ENCODE measurements around the gene GLB1L. TPM values are rescaled to one million over a fixed set of nuclear protein-coding genes. Genes with fewer than 3 reads are reported as not detected.

Gene GLB1L
- total and polyA plus RNA-seq, 2 of the 8 experiments (the other 6 are each of a cell fraction or from before 2014, with no cell fraction given): 3.7 to 4.0 TPM

- Histone ChIP-seq H2BK12ac (ENCODE audit: low read depth, low read length) (0 out of 2 replicates have a peak overlapping the region, but pooled peaks have one; percentile 39), H2AFZ (ENCODE audit: low read length) (no peak overlapping the region), H3K4me2 (ENCODE audit: insufficient read depth in 1 of 2, low read depth in 2 of 2, low read length in 2 of 2) (0 out of 4 replicates have a peak overlapping the region, but pooled peaks of 1 of the 2 experiments have one; percentile 19), H2AK5ac (ENCODE audit: low read depth, low read length) (no peak overlapping the region), H3K4me1 (replicated peaks in 1 of 4; ENCODE audit: control insufficient read depth in 3 of 4, insufficient read depth in 4 of 4, low read length in 3 of 4) (peaks cover 0 to 10% (median 6%) of the 10 kb centered on the region in 4 experiments; a peak in 6 of 7 replicates), H2BK20ac (ENCODE audit: low read length) (no peak overlapping the region), H3K79me1 (ENCODE audit: low read depth, low read length) (no peaks in the 10 kb centered on the region; the same call in 1 of the 2 replicates), H3K23me2 (ENCODE audit: low read depth, low read length) (no peaks in the 10 kb centered on the region), H3K23ac (ENCODE audit: insufficient read length) (no peak overlapping the region), H4K5ac (ENCODE audit: insufficient read length, low read depth, low read length) (no peak overlapping the region), H3K79me2 (ENCODE audit: control insufficient read depth in 1 of 2, insufficient read depth in 2 of 2, low read length in 2 of 2) (no peaks in the 10 kb centered on the region), H2BK5ac (ENCODE audit: low read depth, low read length) (peak overlapping the region; percentile 66; the same call in 1 of the 2 replicates), H4K91ac (replicated peaks; ENCODE audit: insufficient read length, low read length) (no peak overlapping the region), H3K9me3 (ENCODE audit: insufficient read depth in 2 of 2, low read depth in 1 of 2, low read length in 1 of 2) (no peaks in the 10 kb centered on the region), H3K9ac (replicated peaks in 1 of 4; ENCODE audit: extremely low read depth in 1 of 4, low read depth in 3 of 4, low read length in 3 of 4) (no peak overlapping the region), H3K56ac (replicated peaks; ENCODE audit: insufficient read length, low read depth, low read length) (no peak overlapping the region), H2BK120ac (replicated peaks; ENCODE audit: low read depth, low read length) (no peak overlapping the region), H3K36me3 (ENCODE audit: control insufficient read depth in 2 of 4, insufficient read depth in 4 of 4, low read length in 3 of 4) (peaks cover 0 to 4% (median under 1%) of the 10 kb centered on the region in 4 experiments; a peak in 3 of 8 replicates), H4K8ac (ENCODE audit: extremely low read depth, insufficient read depth, low read length) (no peak overlapping the region), H3K27ac (ENCODE audit: low read depth, low read length) (no peak overlapping the region), H3K18ac (ENCODE audit: extremely low read depth, low read length) (no peak overlapping the region; the same call in 1 of the 2 replicates), H3K4ac (replicated peaks; ENCODE audit: insufficient read length, low read depth, low read length) (no peak overlapping the region), H2BK15ac (ENCODE audit: low read length) (no peak overlapping the region), H3K14ac (ENCODE audit: insufficient read length) (no peak overlapping the region), H3K4me3 (ENCODE audit: extremely low read depth in 1 of 4, insufficient read depth in 2 of 4, low read depth in 3 of 4, low read length in 4 of 4) (no peak overlapping the region; a peak in 2 of 8 replicates), H3K27me3 (replicated peaks in 1 of 4; ENCODE audit: control insufficient read depth in 3 of 4, extremely low read depth in 1 of 4, insufficient read depth in 3 of 4, low read length in 3 of 4) (no peaks in the 10 kb centered on the region), H4K20me1 (replicated peaks in 1 of 2; ENCODE audit: control insufficient read depth in 1 of 2, insufficient read depth in 2 of 2, low read length in 2 of 2) (peaks cover 0 to 2% of the 10 kb centered on the region in 2 experiments)
- no peak for TF ChIP-seq CHD1 (IDR thresholded peaks at IDR 0.05; ENCODE audit: low read depth, low read length)
- TF ChIP-seq EZH2 (IDR thresholded peaks at IDR 0.05; ENCODE audit: low read depth, low read length, severe bottlenecking): no peak
- no peak for TF ChIP-seq SP4 (IDR thresholded peaks at IDR 0.05; ENCODE audit: low read length)
- no peak for TF ChIP-seq KDM5A (IDR thresholded peaks at IDR 0.05; ENCODE audit: low read length)
- TF ChIP-seq SIRT6 (IDR thresholded peaks at IDR 0.05; ENCODE audit: low read length): no peak
- no peak for TF ChIP-seq NRF1 (IDR thresholded peaks at IDR 0.05; ENCODE audit: low read depth, low read length)
- TF ChIP-seq TAF1 (IDR thresholded peaks at IDR 0.05; ENCODE audit: low read depth, low read length): no peak
- WGBS, 2 experiments (ENCODE audit: extremely low coverage in 1 of 2, insufficient coverage in 1 of 2, insufficient read length in 1 of 2, insufficient replicate concordance in 2 of 2, low coverage in 1 of 2, low lambda C conversion rate in 2 of 2, missing lambda C conversion rate in 1 of 2): 90% methylated on average over 12 of the region's 12 CpGs; no CpG with 5 or more reads in 1 of the 2 experiments
- DNase-seq (ENCODE audit: low read depth in 1 of 2, low spot score in 2 of 2) (no peak), FAIRE-seq (no peak)
- CTCF ChIA-PET (ENCODE audit: partially characterized antibody): interaction anchor here (0.5 to 12.1 kb wide), 9 partner anchors 7 to 119 kb away, joined by 3 to 220 read pairs (median 5); partner anchors contain the start of genes CNPPD1, GLB1L and STK16
- POLR2A ChIA-PET (ENCODE audit: partially characterized antibody): interaction anchor here (1.0 to 1.9 kb wide), 4 partner anchors 10 to 66 kb away, joined by 3 to 13 read pairs (median 3); partner anchors contain the start of genes ABCB6, GLB1L, PTPRN and STK16
Observed at GRCh38 chr2:219285373-219285735, 40.1 kb upstream of the GLB1L start.
